ENCODE measurements around the gene TRIM68.

The TRIM68 gene

DNA sequence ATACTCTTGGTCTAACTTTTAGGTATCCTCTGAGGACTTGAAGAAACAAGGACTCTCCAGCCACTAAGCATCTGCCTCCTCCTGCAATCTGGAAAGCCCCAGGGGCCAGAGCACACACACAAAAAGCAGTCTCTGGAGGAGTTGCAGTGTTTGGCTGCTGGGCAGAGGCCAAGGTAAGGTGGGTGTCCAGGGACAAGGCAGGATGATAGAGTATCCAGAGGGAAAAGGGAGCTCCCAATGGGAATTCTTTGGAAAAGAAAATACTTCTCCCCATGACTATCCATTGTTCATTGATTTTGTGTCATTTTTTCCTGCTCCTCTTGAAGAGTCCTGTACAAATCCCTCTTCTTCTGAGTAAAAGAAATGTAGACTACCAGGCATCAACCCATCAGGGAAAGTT is 26.6 kb downstream of the TRIM68 start, which contains the start of gene OR52I2:
Gene OR52I2, plus strand, starts transcription at position 301 of the 400 bp plus-strand sequence.
- TF ChIP-seq KLF7 (tag by site-specific recombination; IDR thresholded peaks at IDR 0.05; ENCODE audit: borderline replicate concordance) (no peak), YY1 (tag by site-specific recombination; IDR thresholded peaks at IDR 0.05) (no peak), SALL2 (tag by site-specific recombination; IDR thresholded peaks at IDR 0.05; ENCODE audit: borderline replicate concordance) (no peak), BCL11B (tag by site-specific recombination; IDR thresholded peaks at IDR 0.05; ENCODE audit: low read depth) (no peak), ZNF292 (tag by site-specific recombination; IDR thresholded peaks at IDR 0.05; ENCODE audit: borderline replicate concordance, low read depth) (no peak), GLIS1 (tag by site-specific recombination; IDR thresholded peaks at IDR 0.05) (no peak), ZNF214 (tag by site-specific recombination; IDR thresholded peaks at IDR 0.05; ENCODE audit: borderline replicate concordance) (no peak)
- Histone ChIP-seq H3K4me3 (ENCODE audit: low read depth, low read length) (no peak within 1 kb of the TSS), H3K36me3 (ENCODE audit: control insufficient read depth in 2 of 2, insufficient read depth in 1 of 2, low read length in 2 of 2) (no peaks in the 10 kb centered on the region), H3K9me3 (ENCODE audit: control insufficient read depth, insufficient read depth, low read depth, low read length) (no peaks in the 10 kb centered on the region), H3K27ac (ENCODE audit: extremely low read depth, low read depth, low read length) (no peak within 1 kb of the TSS), H3K4me1 (ENCODE audit: control insufficient read depth, insufficient read depth, low read length) (no peaks in the 10 kb centered on the region)
- ChIA-PET CTCF (no interaction called here), POLR2A (no interaction called here)

DNA sequence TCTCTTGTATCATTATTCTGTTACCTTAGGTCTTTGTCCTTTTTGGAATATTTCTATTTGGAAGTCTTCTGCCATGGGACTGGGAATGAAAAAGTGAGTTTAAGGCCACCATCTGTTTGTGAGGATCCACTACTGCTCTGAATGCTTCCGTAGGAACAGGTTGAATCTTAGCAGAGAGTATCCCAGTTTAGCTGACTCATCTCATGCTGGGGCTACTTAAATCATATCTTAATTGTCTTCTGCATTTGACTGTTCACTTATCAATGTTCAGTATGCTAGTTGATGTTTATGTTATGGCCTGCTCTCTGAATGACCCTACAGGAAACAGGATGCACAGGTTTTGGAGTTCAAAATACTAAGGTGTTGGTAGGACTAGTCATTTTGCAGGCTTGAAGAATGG is 27.9 kb downstream of the TRIM68 start:
- ChIA-PET CTCF (no interaction called here), POLR2A (no interaction called here)
- Histone ChIP-seq H3K4me3 (ENCODE audit: low read depth, low read length) (no peak overlapping the region), H3K27ac (ENCODE audit: extremely low read depth, low read depth, low read length) (no peak overlapping the region), H3K9me3 (ENCODE audit: control insufficient read depth, insufficient read depth, low read depth, low read length) (no peaks in the 10 kb centered on the region), H3K36me3 (ENCODE audit: control insufficient read depth in 2 of 2, insufficient read depth in 1 of 2, low read length in 2 of 2) (no peaks in the 10 kb centered on the region), H3K4me1 (ENCODE audit: control insufficient read depth, insufficient read depth, low read length) (no peaks in the 10 kb centered on the region)
- TF ChIP-seq ZNF416 (tag by site-specific recombination; IDR thresholded peaks at IDR 0.05) (no peak), ZNF704 (tag by site-specific recombination; IDR thresholded peaks at IDR 0.05) (no peak), ZNF624 (tag by site-specific recombination; IDR thresholded peaks at IDR 0.05) (no peak), ZNF350 (tag by site-specific recombination; IDR thresholded peaks at IDR 0.05) (no peak), ZNF571 (tag by site-specific recombination; IDR thresholded peaks at IDR 0.05) (no peak), ZNF202 (tag by site-specific recombination; IDR thresholded peaks at IDR 0.05; ENCODE audit: borderline replicate concordance) (no peak), ZNF518A (tag by site-specific recombination; conservative IDR thresholded peaks at IDR 0.05; ENCODE audit: low read depth) (no peak), ZSCAN16 (tag by site-specific recombination; IDR thresholded peaks at IDR 0.05) (no peak)

DNA sequence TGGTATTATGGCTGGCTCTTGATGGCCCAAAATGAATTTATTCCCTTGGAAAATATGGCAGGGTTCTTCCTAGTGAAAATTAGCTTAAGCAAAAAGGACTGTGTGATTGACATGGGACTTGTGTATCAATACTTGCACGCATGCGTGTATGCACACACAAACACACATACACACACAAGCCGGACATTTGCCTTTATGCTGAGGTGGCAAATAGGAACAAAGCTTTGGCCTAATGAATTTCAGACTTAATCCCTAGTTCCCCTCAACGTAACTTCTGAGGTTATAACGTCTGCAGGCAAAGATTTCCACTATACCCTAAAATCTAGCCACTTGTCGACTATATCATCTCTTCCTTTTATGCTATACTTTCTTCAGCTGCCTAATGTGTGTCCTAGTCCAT is 29.4 kb downstream of the TRIM68 start:
- Histone ChIP-seq H3K4me1 (ENCODE audit: control insufficient read depth, insufficient read depth, low read length) (no peaks in the 10 kb centered on the region), H3K27ac (ENCODE audit: extremely low read depth, low read depth, low read length) (no peak overlapping the region), H3K9me3 (ENCODE audit: control insufficient read depth, insufficient read depth, low read depth, low read length) (no peaks in the 10 kb centered on the region), H3K4me3 (ENCODE audit: low read depth, low read length) (no peak overlapping the region), H3K36me3 (ENCODE audit: control insufficient read depth in 2 of 2, insufficient read depth in 1 of 2, low read length in 2 of 2) (no peaks in the 10 kb centered on the region)
- ChIA-PET CTCF (interaction anchor here (1.8 kb wide), 1 partner anchor 391 kb away, joined by 8 read pairs; no protein-coding TSS in a partner anchor), POLR2A (no interaction called here)
- TF ChIP-seq ZNF223 (tag by site-specific recombination; IDR thresholded peaks at IDR 0.05) (no peak), SP3 (tag by site-specific recombination; IDR thresholded peaks at IDR 0.05) (no peak), ZBTB21 (tag by site-specific recombination; IDR thresholded peaks at IDR 0.05) (no peak), ZNF169 (tag by site-specific recombination; IDR thresholded peaks at IDR 0.05) (no peak), ZBTB20 (tag by site-specific recombination; IDR thresholded peaks at IDR 0.05) (no peak)
- TF ChIP-seq, protein P1, sequence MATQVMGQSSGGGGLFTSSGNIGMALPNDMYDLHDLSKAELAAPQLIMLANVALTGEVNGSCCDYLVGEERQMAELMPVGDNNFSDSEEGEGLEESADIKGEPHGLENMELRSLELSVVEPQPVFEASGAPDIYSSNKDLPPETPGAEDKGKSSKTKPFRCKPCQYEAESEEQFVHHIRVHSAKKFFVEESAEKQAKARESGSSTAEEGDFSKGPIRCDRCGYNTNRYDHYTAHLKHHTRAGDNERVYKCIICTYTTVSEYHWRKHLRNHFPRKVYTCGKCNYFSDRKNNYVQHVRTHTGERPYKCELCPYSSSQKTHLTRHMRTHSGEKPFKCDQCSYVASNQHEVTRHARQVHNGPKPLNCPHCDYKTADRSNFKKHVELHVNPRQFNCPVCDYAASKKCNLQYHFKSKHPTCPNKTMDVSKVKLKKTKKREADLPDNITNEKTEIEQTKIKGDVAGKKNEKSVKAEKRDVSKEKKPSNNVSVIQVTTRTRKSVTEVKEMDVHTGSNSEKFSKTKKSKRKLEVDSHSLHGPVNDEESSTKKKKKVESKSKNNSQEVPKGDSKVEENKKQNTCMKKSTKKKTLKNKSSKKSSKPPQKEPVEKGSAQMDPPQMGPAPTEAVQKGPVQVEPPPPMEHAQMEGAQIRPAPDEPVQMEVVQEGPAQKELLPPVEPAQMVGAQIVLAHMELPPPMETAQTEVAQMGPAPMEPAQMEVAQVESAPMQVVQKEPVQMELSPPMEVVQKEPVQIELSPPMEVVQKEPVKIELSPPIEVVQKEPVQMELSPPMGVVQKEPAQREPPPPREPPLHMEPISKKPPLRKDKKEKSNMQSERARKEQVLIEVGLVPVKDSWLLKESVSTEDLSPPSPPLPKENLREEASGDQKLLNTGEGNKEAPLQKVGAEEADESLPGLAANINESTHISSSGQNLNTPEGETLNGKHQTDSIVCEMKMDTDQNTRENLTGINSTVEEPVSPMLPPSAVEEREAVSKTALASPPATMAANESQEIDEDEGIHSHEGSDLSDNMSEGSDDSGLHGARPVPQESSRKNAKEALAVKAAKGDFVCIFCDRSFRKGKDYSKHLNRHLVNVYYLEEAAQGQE (tag by site-specific recombination; IDR thresholded peaks at IDR 0.05), result no peak
- TF ChIP-seq, protein P2, sequence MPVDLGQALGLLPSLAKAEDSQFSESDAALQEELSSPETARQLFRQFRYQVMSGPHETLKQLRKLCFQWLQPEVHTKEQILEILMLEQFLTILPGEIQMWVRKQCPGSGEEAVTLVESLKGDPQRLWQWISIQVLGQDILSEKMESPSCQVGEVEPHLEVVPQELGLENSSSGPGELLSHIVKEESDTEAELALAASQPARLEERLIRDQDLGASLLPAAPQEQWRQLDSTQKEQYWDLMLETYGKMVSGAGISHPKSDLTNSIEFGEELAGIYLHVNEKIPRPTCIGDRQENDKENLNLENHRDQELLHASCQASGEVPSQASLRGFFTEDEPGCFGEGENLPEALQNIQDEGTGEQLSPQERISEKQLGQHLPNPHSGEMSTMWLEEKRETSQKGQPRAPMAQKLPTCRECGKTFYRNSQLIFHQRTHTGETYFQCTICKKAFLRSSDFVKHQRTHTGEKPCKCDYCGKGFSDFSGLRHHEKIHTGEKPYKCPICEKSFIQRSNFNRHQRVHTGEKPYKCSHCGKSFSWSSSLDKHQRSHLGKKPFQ (tag by site-specific recombination; IDR thresholded peaks at IDR 0.05), result no peak
